NB4 (cell line): ENCODE data around the gene FMNL2.

Source experiments
- DNase-seq: peaks from one replicate; pipeline ENCODE4 v3.0.0; 2010; ENCODE audit warnings: low read depth
- H3K4me3 ChIP-seq: one replicate; pipeline ENCODE4 v1.5.1; 2011; ENCODE audit warnings: mild to moderate bottlenecking, low read depth, low read length, moderate library complexity
- CTCF ChIP-seq: IDR thresholded peaks from one replicate; pipeline ENCODE4 v1.5.1; 2012; ENCODE audit warnings: low read depth, low read length
- MAX ChIP-seq: IDR thresholded peaks from 2 replicates; pipeline ENCODE4 v1.6.1; 2011; ENCODE audit warnings: low read depth, low read length
- MYC ChIP-seq: IDR thresholded peaks from 2 replicates; pipeline ENCODE4 v1.6.1; 2011; ENCODE audit warnings: low read depth, low read length
- POLR2A ChIP-seq: IDR thresholded peaks from 2 replicates; pipeline ENCODE4 v1.6.1; 2011; ENCODE audit warnings: mild to moderate bottlenecking; ENCODE audit not compliant: insufficient read length; ENCODE audit errors: extremely low read depth

Gene FMNL2

GRCh38 chr2:152507907-152508306, 172.9 kb downstream of the FMNL2 start:
- no peak overlapping the region for H3K4me3 ChIP-seq
- TF ChIP-seq CTCF (no peak), MAX (no peak), POLR2A (no peak), MYC (no peak)
- DNase-seq, result no peak

GRCh38 chr2:152508446-152508845, 173.5 kb downstream of the FMNL2 start:
- H3K4me3 ChIP-seq, result no peak overlapping the region
- no peak for DNase-seq
- TF ChIP-seq CTCF (no peak), MAX (no peak), MYC (no peak), POLR2A (no peak)

DNA sequence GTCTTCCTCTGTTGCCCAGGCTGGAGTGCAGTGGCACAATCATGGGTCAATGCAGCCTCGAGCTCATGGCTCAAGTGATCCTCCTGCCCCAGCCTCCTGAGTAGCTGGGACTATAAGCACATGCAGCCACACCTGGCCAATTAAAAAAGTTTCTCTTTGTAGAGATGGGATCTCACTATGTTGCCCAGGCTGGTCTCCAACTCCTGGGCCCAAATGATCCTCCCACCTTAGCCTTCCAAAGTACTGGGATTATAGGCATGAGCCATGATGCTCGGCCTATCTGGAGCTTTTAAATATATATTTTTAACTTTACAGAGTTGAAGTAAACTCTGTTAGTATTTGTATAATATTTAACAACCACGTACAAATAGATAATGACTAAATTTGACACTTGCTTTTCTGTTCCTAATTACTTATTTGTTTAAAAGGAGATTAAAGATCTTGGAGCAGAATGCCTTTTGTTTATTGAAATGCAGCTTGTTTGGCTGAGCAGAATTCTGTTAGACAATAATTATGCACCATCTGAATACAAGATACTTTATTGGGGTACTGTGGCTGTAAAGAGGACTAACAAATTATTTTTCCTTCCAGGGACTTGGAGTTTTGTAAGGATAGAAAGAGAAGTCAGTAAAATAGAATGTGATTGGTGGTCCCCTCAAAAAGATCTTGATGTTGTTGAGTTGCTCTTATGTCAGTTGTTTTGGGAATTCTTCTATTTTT, 175.0 kb downstream of the FMNL2 start:
- TF ChIP-seq MYC (no peak), MAX (no peak), CTCF (no peak), POLR2A (no peak)
- DNase-seq, result no peak

GRCh38 chr2:152510621-152511020, 175.6 kb downstream of the FMNL2 start:
- DNase-seq, result no peak
- TF ChIP-seq POLR2A (no peak), CTCF (no peak), MAX (no peak), MYC (no peak)
- no peak overlapping the region for H3K4me3 ChIP-seq

More for the DNA sequence above, 175.0 kb downstream of the FMNL2 start:
- H3K4me3 ChIP-seq, result no peak overlapping the region

DNA sequence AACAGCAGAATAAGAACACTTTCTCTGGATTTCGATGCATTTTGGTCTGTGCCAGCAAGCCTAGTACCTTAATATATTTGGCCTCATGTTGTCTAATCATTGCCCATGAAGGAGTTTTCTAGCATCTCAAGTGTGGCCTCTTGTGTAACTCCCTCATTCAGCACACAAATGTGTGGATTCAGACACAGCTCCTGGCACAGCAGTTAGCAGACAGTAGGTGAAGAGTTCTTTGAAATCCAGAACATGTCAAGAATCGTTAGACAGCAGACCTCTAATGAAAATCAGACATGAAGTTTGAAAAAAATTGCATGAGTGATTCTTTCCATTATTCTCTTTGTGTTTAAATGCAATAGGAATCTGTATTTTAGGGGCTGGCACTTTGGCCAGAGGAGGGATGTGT, 177.0 kb downstream of the FMNL2 start:
- TF ChIP-seq MAX (no peak), POLR2A (no peak), MYC (no peak), CTCF (no peak)
- DNase-seq, result no peak
- H3K4me3 ChIP-seq, result no peak overlapping the region
